Osteoblast (primary cell): ENCODE measurements around the gene HAPLN1. TPM values are rescaled to one million over a fixed set of nuclear protein-coding genes. Genes with fewer than 3 reads are reported as not detected.

Experiments
- DNase-seq: peaks from one replicate; pipeline ENCODE4 v3.0.0; 2011; ENCODE audit warnings: low spot score, mixed read lengths; ENCODE audit not compliant: insufficient read length; ENCODE audit errors: missing footprints
- H2AFZ ChIP-seq: 2 replicates; pipeline ENCODE4 v1.6.0; 2011; ENCODE audit warnings: mild to moderate bottlenecking, low read length
- H3K27ac ChIP-seq: 2 replicates; pipeline ENCODE4 v1.5.1; 2011; ENCODE audit warnings: mild to moderate bottlenecking, low read depth, low read length, moderate library complexity
- H3K27me3 ChIP-seq: 2 replicates; pipeline ENCODE4 v1.6.0; 2012; ENCODE audit warnings: mild to moderate bottlenecking, control low read depth, inconsistent platforms, low read length, moderate library complexity; ENCODE audit not compliant: insufficient read depth
- H3K36me3 ChIP-seq: 2 replicates; pipeline ENCODE4 v1.5.1; 2011; ENCODE audit warnings: mild to moderate bottlenecking, low read length, control low read depth, moderate library complexity; ENCODE audit not compliant: insufficient read depth
- H3K4me1 ChIP-seq: 2 replicates; pipeline ENCODE4 v1.5.1; 2011; ENCODE audit warnings: mild to moderate bottlenecking, low read length, control low read depth, moderate library complexity; ENCODE audit not compliant: insufficient read depth
- H3K4me2 ChIP-seq: 2 replicates; pipeline ENCODE4 v1.6.0; 2011; ENCODE audit warnings: mild to moderate bottlenecking, low read length; ENCODE audit not compliant: insufficient read depth
- H3K4me3 ChIP-seq: fragments of 200-600 bp; sonication (generic); 3 replicates; pipeline ENCODE4 v1.5.1; 2012; ENCODE audit warnings: mild to moderate bottlenecking, low read length, inconsistent platforms; ENCODE audit not compliant: insufficient read depth
- H3K79me2 ChIP-seq: 2 replicates; pipeline ENCODE4 v1.6.0; 2012; ENCODE audit warnings: mild to moderate bottlenecking, low read length, control low read depth, inconsistent platforms; ENCODE audit not compliant: insufficient read depth
- H3K9me3 ChIP-seq: 2 replicates; pipeline ENCODE4 v1.5.1; 2011; ENCODE audit warnings: low read depth, low read length, control low read depth
- H4K20me1 ChIP-seq: 2 replicates; pipeline ENCODE4 v1.6.0; 2012; ENCODE audit warnings: mild to moderate bottlenecking, low read length, control low read depth; ENCODE audit not compliant: insufficient read depth
- total RNA-seq: library from RNA; depleted of rRNA; stranded (reverse); fragments of >200 nt; gene quantifications from 2 replicates; pipeline ENCODE4 v1.2.3, GENCODE V29; 2012
- TF ChIP-seq, protein P1 (sequence below): IDR thresholded peaks from 2 replicates; pipeline ENCODE4 v1.5.1; 2011; ENCODE audit warnings: mild to moderate bottlenecking, low read depth, low read length, moderate library complexity; ENCODE audit errors: extremely low read depth

HAPLN1 gene
- total RNA-seq, 1 donor, result 18.8 TPM

DNA sequence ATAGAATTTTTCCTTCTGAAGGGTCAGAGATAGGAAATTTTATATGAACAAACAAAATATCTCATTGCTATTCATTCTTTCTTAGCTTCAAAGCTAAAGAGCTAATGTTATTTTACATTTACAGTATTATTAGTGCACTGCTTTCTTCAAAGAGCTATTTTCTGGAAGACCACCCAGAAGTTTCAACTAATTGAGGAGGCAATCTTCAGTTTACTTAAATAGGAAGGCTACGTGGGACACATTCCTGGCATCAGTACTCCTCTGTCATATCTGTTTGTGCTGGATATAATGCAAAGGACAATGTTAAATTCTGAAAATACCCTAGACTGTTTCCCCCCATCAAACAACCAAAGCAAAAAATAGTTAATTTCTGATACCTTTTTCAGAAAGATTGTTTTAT, 30.8 kb downstream of the HAPLN1 start:
- Histone ChIP-seq H3K79me2 (no peaks in the 10 kb centered on the region), H3K36me3 (no peaks in the 10 kb centered on the region)

DNA sequence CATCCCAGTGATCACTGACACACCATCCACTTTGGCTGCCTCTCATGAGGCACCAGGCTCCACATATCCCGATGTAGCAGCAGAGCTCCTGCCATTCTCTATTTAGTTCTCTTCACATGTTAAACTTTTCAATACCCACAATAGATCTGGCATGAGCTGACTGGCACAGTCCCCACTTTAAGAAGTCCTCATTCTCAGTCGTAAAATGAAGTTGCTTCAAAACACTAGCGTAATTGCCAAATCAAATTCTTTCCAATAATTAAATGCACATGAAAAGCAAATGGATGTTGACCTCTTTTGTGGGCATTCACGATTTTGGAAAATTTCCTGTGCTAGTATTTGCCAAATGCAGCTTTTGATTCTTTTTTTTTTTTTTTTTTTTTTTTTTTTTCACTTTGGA, 32.4 kb downstream of the HAPLN1 start:
- no peak overlapping the region for H2AFZ ChIP-seq
- no peaks in the 10 kb centered on the region for H3K79me2 ChIP-seq
- no peak overlapping the region for H3K4me2 ChIP-seq
- peaks cover 3% of the 10 kb centered on the region for H4K20me1 ChIP-seq
- H3K27ac ChIP-seq, result no peak overlapping the region
- no peak overlapping the region for H3K4me3 ChIP-seq
- DNase-seq, result no peak
- H3K36me3 ChIP-seq, result no peaks in the 10 kb centered on the region
- TF ChIP-seq, protein P1, sequence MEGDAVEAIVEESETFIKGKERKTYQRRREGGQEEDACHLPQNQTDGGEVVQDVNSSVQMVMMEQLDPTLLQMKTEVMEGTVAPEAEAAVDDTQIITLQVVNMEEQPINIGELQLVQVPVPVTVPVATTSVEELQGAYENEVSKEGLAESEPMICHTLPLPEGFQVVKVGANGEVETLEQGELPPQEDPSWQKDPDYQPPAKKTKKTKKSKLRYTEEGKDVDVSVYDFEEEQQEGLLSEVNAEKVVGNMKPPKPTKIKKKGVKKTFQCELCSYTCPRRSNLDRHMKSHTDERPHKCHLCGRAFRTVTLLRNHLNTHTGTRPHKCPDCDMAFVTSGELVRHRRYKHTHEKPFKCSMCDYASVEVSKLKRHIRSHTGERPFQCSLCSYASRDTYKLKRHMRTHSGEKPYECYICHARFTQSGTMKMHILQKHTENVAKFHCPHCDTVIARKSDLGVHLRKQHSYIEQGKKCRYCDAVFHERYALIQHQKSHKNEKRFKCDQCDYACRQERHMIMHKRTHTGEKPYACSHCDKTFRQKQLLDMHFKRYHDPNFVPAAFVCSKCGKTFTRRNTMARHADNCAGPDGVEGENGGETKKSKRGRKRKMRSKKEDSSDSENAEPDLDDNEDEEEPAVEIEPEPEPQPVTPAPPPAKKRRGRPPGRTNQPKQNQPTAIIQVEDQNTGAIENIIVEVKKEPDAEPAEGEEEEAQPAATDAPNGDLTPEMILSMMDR, result no peak
- no peaks in the 10 kb centered on the region for H3K9me3 ChIP-seq
- H3K4me1 ChIP-seq, result no peaks in the 10 kb centered on the region
- no peaks in the 10 kb centered on the region for H3K27me3 ChIP-seq

More for the DNA sequence above, 30.8 kb downstream of the HAPLN1 start:
- no peaks in the 10 kb centered on the region for H3K9me3 ChIP-seq
- H3K4me3 ChIP-seq, result no peak overlapping the region
- H2AFZ ChIP-seq, result no peak overlapping the region
- H3K4me2 ChIP-seq, result no peak overlapping the region
- TF ChIP-seq, protein P1, result no peak
- no peak for DNase-seq
- peaks cover 3% of the 10 kb centered on the region for H4K20me1 ChIP-seq
- no peak overlapping the region for H3K27ac ChIP-seq
- H3K27me3 ChIP-seq, result no peaks in the 10 kb centered on the region
- H3K4me1 ChIP-seq, result no peaks in the 10 kb centered on the region

DNA sequence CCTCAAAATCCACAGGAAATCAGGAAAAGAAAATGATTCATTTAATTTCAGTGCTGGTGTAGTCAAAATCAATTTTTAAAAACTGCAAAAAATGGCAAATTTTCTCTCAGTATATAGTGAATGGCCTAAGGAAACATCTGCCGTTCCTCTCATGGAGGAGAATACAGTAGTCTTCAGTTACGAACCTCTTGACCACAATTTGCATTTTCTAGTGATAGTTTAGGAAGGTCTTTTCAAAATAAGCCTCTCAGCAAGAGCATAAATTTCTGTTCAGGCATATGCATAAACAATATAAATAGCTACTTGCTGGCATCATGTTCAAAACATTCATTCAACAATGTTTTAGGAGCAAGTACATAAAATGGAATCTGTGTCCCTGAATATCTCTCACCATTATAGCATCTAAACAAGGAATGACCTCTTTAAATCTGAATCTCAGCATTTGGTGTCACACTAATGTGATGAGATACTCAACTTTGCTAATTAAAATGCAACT, 33.5 kb downstream of the HAPLN1 start:
- Histone ChIP-seq H3K36me3 (no peaks in the 10 kb centered on the region), H3K27ac (no peak overlapping the region), H2AFZ (no peak overlapping the region), H3K79me2 (no peaks in the 10 kb centered on the region), H3K4me1 (no peaks in the 10 kb centered on the region), H3K4me3 (no peak overlapping the region), H3K4me2 (no peak overlapping the region), H3K27me3 (no peaks in the 10 kb centered on the region), H3K9me3 (no peaks in the 10 kb centered on the region), H4K20me1 (peaks cover 3% of the 10 kb centered on the region)
- DNase-seq, result no peak
- TF ChIP-seq, protein P1, result no peak

DNA sequence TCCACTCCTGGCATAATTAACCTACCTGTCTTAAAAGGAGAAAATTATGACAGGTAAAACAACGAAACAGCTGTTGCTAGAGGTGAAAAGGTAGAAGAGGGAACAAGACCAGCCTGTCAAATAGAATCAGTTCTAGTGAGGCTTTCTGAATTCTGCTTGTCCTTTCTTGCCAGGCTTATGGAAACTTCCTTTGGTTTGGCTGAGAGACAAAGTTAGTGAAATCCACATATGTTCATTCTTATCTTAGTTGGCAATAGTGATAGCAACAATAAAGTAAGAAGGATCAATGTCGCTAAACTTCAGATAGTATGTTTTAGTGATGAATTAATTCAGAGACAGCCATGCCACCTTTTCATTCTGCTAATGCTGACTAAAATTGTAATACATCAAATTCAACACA, 34.4 kb downstream of the HAPLN1 start:
- no peaks in the 10 kb centered on the region for H3K9me3 ChIP-seq
- peaks cover 3% of the 10 kb centered on the region for H4K20me1 ChIP-seq
- no peak overlapping the region for H3K27ac ChIP-seq
- no peaks in the 10 kb centered on the region for H3K4me1 ChIP-seq
- H3K4me3 ChIP-seq, result no peak overlapping the region
- TF ChIP-seq, protein P1, result no peak
- H2AFZ ChIP-seq, result no peak overlapping the region
- no peaks in the 10 kb centered on the region for H3K27me3 ChIP-seq
- no peak overlapping the region for H3K4me2 ChIP-seq
- H3K36me3 ChIP-seq, result no peaks in the 10 kb centered on the region
- DNase-seq, result no peak
- no peaks in the 10 kb centered on the region for H3K79me2 ChIP-seq
